ENCODE results near the gene COX7A1. TPM values are rescaled to one million over a fixed set of nuclear protein-coding genes. Genes with fewer than 3 reads are reported as not detected.

The COX7A1 gene
- total RNA-seq, 1 experiment from 2014 or later: not detected

GRCh38 chr19:36172852-36173251, 20.6 kb upstream of the COX7A1 start:
- peaks cover 10 to 11% of the 10 kb centered on the region in 2 experiments; a peak in 2 of 4 replicates for H3K4me1 Mint-ChIP-seq
- no peak for DNase-seq
- H3K9me3 Mint-ChIP-seq: no peaks in the 10 kb centered on the region; a peak in 1 of 5 replicates
- H3K4me2 ChIP-seq (ENCODE audit: insufficient read depth, insufficient read length, low read length): no peak overlapping the region
- H2BK20ac ChIP-seq (ENCODE audit: low read depth, low read length, poor library complexity, severe bottlenecking): no peak overlapping the region
- WGBS (ENCODE audit: extremely low coverage, insufficient read length, low lambda C conversion rate): no CpG with 5 or more reads among the region's 5 CpGs
- H4K8ac ChIP-seq (replicated peaks; ENCODE audit: insufficient read length, low read depth, low read length): no peak overlapping the region
- no peak overlapping the region for H3K4me3 Mint-ChIP-seq
- H3K14ac ChIP-seq (ENCODE audit: insufficient read depth, low read length): no peak overlapping the region
- no peak overlapping the region for H3K9ac ChIP-seq (ENCODE audit: extremely low read depth, insufficient read length, low read length)
- H3K18ac ChIP-seq (ENCODE audit: insufficient read length, low read depth, low read length): no peak overlapping the region
- no peak for TF ChIP-seq CTCF (conservative IDR thresholded peaks at IDR 0.05)
- H2BK120ac ChIP-seq (ENCODE audit: low read depth, low read length, poor library complexity, severe bottlenecking): no peak overlapping the region
- H3K27me3 Mint-ChIP-seq (ENCODE audit: low read depth): peaks cover 3% of the 10 kb centered on the region; the same call in 1 of the 2 replicates
- H3K79me2 ChIP-seq (ENCODE audit: insufficient read depth, low read length): no peaks in the 10 kb centered on the region
- H2AK5ac ChIP-seq (ENCODE audit: insufficient read length, low read length): no peak overlapping the region
- H4K20me1 ChIP-seq (ENCODE audit: control insufficient read depth, insufficient read depth, insufficient read length): no peaks in the 10 kb centered on the region
- H4K91ac ChIP-seq (ENCODE audit: insufficient read length, low read depth, low read length): no peak overlapping the region
- no peak overlapping the region for H3T11ph ChIP-seq (ENCODE audit: low read length)
- H3K27me3 ChIP-seq (ENCODE audit: insufficient read depth, low read length): no peaks in the 10 kb centered on the region
- no peak overlapping the region for H3K23ac ChIP-seq (ENCODE audit: insufficient read length, low read depth, low read length)
- H3K4ac ChIP-seq (ENCODE audit: low read depth, low read length): no peak overlapping the region
- H3K27ac ChIP-seq (ENCODE audit: insufficient read length, low read depth, low read length): no peak overlapping the region
- no peak overlapping the region for H3K56ac ChIP-seq (ENCODE audit: insufficient read length, low read depth, low read length)
- no peak overlapping the region for H2BK15ac ChIP-seq (ENCODE audit: low read depth, low read length)
- H3K4me1 ChIP-seq (ENCODE audit: insufficient read depth, low read length): no peaks in the 10 kb centered on the region; the same call in 1 of the 2 replicates
- H3K9me3 ChIP-seq (ENCODE audit: control insufficient read depth, low read depth, low read length): no peaks in the 10 kb centered on the region
- H3K27ac Mint-ChIP-seq: no peak overlapping the region
- no peak overlapping the region for H4K5ac ChIP-seq (ENCODE audit: insufficient read length, low read depth, low read length)
- no peak overlapping the region for H2BK12ac ChIP-seq (ENCODE audit: insufficient read length, low read depth, low read length)
- no peaks in the 10 kb centered on the region for H3K79me1 ChIP-seq (ENCODE audit: insufficient read depth, low read depth, low read length, poor library complexity, severe bottlenecking)
- H3K36me3 Mint-ChIP-seq (ENCODE audit: insufficient read depth in 1 of 3, low read depth in 3 of 3): no peaks in the 10 kb centered on the region; a peak in 1 of 7 replicates
- no peak overlapping the region for H2BK5ac ChIP-seq (ENCODE audit: insufficient read length, low read length)
- no peaks in the 10 kb centered on the region for H3K23me2 ChIP-seq (ENCODE audit: insufficient read length, low read depth, low read length, poor library complexity, severe bottlenecking)
- H2AFZ ChIP-seq (ENCODE audit: low read length): no peak overlapping the region
